SK-N-SH (cell line): ENCODE measurements around the gene NFKB2. TPM values are rescaled to one million over a fixed set of nuclear protein-coding genes. Genes with fewer than 3 reads are reported as not detected.

Experiments
- CTCF ChIA-PET: fragments of 300-600, 350-600 bp; formaldehyde crosslinking; extraction: SDS; loops from one replicate; lab custom pipeline; 2021; lab: Yijun Ruan, JAX
- POLR2A ChIA-PET: fragments of 350-600 bp; sonication (Branson Sonifier 250); formaldehyde crosslinking; extraction: SDS; loops from one replicate; lab custom pipeline; 2020; ENCODE audit warnings: antibody characterized with exemption, inconsistent platforms; lab: Yijun Ruan, JAX
- DNase-seq: peaks from one replicate; pipeline ENCODE4 v3.0.0; 2012
- H2AFZ ChIP-seq: fragments of 200-600 bp; sonication (generic); 2 replicates; pipeline ENCODE4 v1.8.1; 2016; ENCODE audit warnings: antibody characterized with exemption, mild to moderate bottlenecking, low read depth
- H3F3A ChIP-seq: fragments of 200-600 bp; sonication (generic); replicated peaks from 2 replicates; pipeline ENCODE3; 2016; ENCODE audit warnings: antibody characterized with exemption, mild to moderate bottlenecking; ENCODE audit not compliant: insufficient read depth
- H3K27ac ChIP-seq, 2 experiments: fragments of 200-500 bp in 1 of 2; fragments of 200-600 bp in 1 of 2; sonication (Bioruptor generic) in 1 of 2; sonication (generic), shearing (Covaris generic) in 1 of 2; 2 replicates each; pipeline versions ENCODE4 v1.5.1 to v1.6.1; 2014 to 2016; ENCODE audit warnings: low read depth in 2 of 2, inconsistent platforms in 1 of 2, low read length in 1 of 2, mild to moderate bottlenecking in 1 of 2, mixed read lengths in 1 of 2
- H3K27me3 ChIP-seq: fragments of 200-600 bp; sonication (generic), shearing (Covaris generic); 2 replicates; pipeline ENCODE4 v1.6.1; 2016; ENCODE audit warnings: mixed run types; ENCODE audit not compliant: insufficient read depth
- H3K36me3 ChIP-seq, 2 experiments: fragments of 200-500 bp in 1 of 2; fragments of 200-600 bp in 1 of 2; sonication (Bioruptor generic) in 1 of 2; sonication (generic) in 1 of 2; replicated peaks in 1 of 2; 2 replicates each; pipeline versions ENCODE3 to v1.5.1; 2014 to 2016; ENCODE audit warnings: low read length in 1 of 2, mild to moderate bottlenecking in 1 of 2; ENCODE audit not compliant: insufficient read depth in 2 of 2, control insufficient read depth in 1 of 2
- H3K4me1 ChIP-seq, 2 experiments: fragments of 200-500 bp in 1 of 2; fragments of 200-600 bp in 1 of 2; sonication (Bioruptor generic) in 1 of 2; sonication (generic), shearing (Covaris generic) in 1 of 2; 2 replicates each; pipeline versions ENCODE4 v1.5.1 to v1.6.1; 2014 to 2016; ENCODE audit warnings: low read depth in 1 of 2, low read length in 1 of 2, mixed run types in 1 of 2; ENCODE audit not compliant: insufficient read depth in 2 of 2, control insufficient read depth in 1 of 2
- H3K4me2 ChIP-seq: fragments of 200-600 bp; sonication (generic), shearing (Covaris generic); 2 replicates; pipeline ENCODE4 v1.6.1; 2017; ENCODE audit warnings: mixed run types
- H3K4me3 ChIP-seq, 2 experiments: fragments of 200-500 bp in 1 of 2; fragments of 200-600 bp in 1 of 2; sonication (Bioruptor generic) in 1 of 2; sonication (generic), shearing (Covaris generic) in 1 of 2; 2 replicates each; pipeline versions ENCODE4 v1.5.1 to v1.8.1; 2014 to 2016; ENCODE audit warnings: low read depth in 2 of 2, inconsistent platforms in 1 of 2, low read length in 1 of 2, mild to moderate bottlenecking in 1 of 2, mixed read lengths in 1 of 2, moderate library complexity in 1 of 2
- H3K79me2 ChIP-seq: fragments of 200-600 bp; sonication (generic); 2 replicates; pipeline ENCODE4 v1.8.1; 2017; ENCODE audit warnings: mild to moderate bottlenecking; ENCODE audit not compliant: insufficient read depth
- H3K9ac ChIP-seq: fragments of 200-600 bp; sonication (generic); 2 replicates; pipeline ENCODE4 v1.6.1; 2017; ENCODE audit warnings: mixed run types
- H3K9me2 ChIP-seq: fragments of 200-600 bp; sonication (generic); 2 replicates; pipeline ENCODE4 v1.6.1; 2017; ENCODE audit warnings: mixed run types
- H3K9me3 ChIP-seq: fragments of 200-600 bp; sonication (generic); 2 replicates; pipeline ENCODE4 v1.6.1; 2017; ENCODE audit warnings: mixed run types, mild to moderate bottlenecking, moderate library complexity
- H4K20me1 ChIP-seq: fragments of 200-600 bp; sonication (generic); 2 replicates; pipeline ENCODE4 v1.6.1; 2017; ENCODE audit warnings: mild to moderate bottlenecking, mixed run types; ENCODE audit not compliant: insufficient read depth
- EP300 ChIP-seq, 2 experiments: IDR thresholded peaks; 2 replicates each; pipeline versions ENCODE4 v1.4.0 to v1.6.1; 2012; ENCODE audit warnings: borderline replicate concordance in 1 of 2, low read depth in 1 of 2, low read length in 1 of 2
- EZH2phosphoT487 ChIP-seq: fragments of 200-600 bp; sonication (generic); IDR thresholded peaks from 2 replicates; pipeline ENCODE4 v1.6.1; 2017; ENCODE audit warnings: low read depth, mixed run types, mild to moderate bottlenecking, antibody characterized with exemption, moderate library complexity, borderline replicate concordance
- FOXM1 ChIP-seq: IDR thresholded peaks from 2 replicates; pipeline ENCODE4 v1.4.0; 2012; ENCODE audit warnings: low read depth, mild to moderate bottlenecking
- GABPA ChIP-seq: IDR thresholded peaks from 2 replicates; pipeline ENCODE4 v1.4.0; 2012; ENCODE audit warnings: low read depth, mild to moderate bottlenecking
- JUND ChIP-seq: IDR thresholded peaks from 2 replicates; pipeline ENCODE4 v1.4.0; 2012
- NRF1 ChIP-seq: IDR thresholded peaks from 2 replicates; pipeline ENCODE4 v1.6.1; 2012; ENCODE audit warnings: low read depth, mild to moderate bottlenecking, low read length
- PBX3 ChIP-seq: IDR thresholded peaks from 2 replicates; pipeline ENCODE4; 2012
- RCOR1 ChIP-seq: fragments of 150-350 bp; IDR thresholded peaks from 2 replicates; pipeline ENCODE4 v1.6.1; 2017; ENCODE audit warnings: antibody characterized with exemption, low read length
- RFX5 ChIP-seq: IDR thresholded peaks from 2 replicates; pipeline ENCODE4 v1.6.1; 2012; ENCODE audit warnings: mild to moderate bottlenecking, improper control_type of control experiment, low read length
- SIN3A ChIP-seq: IDR thresholded peaks from 2 replicates; pipeline ENCODE4 v1.6.1; 2012; ENCODE audit warnings: low read depth, mild to moderate bottlenecking, low read length, moderate library complexity, borderline replicate concordance
- TAF1 ChIP-seq: IDR thresholded peaks from 2 replicates; pipeline ENCODE4 v1.6.1; 2012; ENCODE audit warnings: low read depth, mild to moderate bottlenecking, low read length, moderate library complexity, borderline replicate concordance
- TCF12 ChIP-seq: IDR thresholded peaks from 2 replicates; pipeline ENCODE4 v1.4.0; 2012
- WGBS: methylation state at CpG from one replicate; pipeline ENCODE4 v1.1.6; 2017; ENCODE audit warnings: low lambda C conversion rate; 5-methylcytosine and 5-hydroxymethylcytosine counted together
- polyA plus RNA-seq, 3 experiments: library from polyadenylated mRNA; depleted of rRNA; stranded (reverse); fragments of >200 nt; gene quantifications; 2 replicates each; pipeline ENCODE4 v1.2.3, GENCODE V29; 2012

NFKB2 gene
- polyA plus RNA-seq, 1 of the 3 experiments (the other 2 are of a cell fraction) = 26.6 TPM

GRCh38 chr10:102358712-102359382, 36.7 kb upstream of the NFKB2 start:
- no peaks in the 10 kb centered on the region for H3K27me3 ChIP-seq
- H3K9me2 ChIP-seq = no peaks in the 10 kb centered on the region
- WGBS = 85% methylated on average over 4 of the region's 4 CpGs
- no peaks in the 10 kb centered on the region for H3K4me1 ChIP-seq
- ChIA-PET CTCF (interaction anchor here (0.5 to 21.0 kb wide), 5 partner anchors 9 to 190 kb away, joined by 3 to 824 read pairs (median 4); partner anchors contain the start of genes ELOVL3 and PITX3), POLR2A (no interaction called here)
- H2AFZ ChIP-seq = no peak overlapping the region
- no peaks in the 10 kb centered on the region for H3K9me3 ChIP-seq
- peaks cover 10% of the 10 kb centered on the region; the same call in 1 of the 2 replicates for H4K20me1 ChIP-seq
- no peak overlapping the region for H3K9ac ChIP-seq
- H3K36me3 ChIP-seq = peaks cover 47 to 66% of the 10 kb centered on the region in 2 experiments
- no peak overlapping the region for H3K4me2 ChIP-seq
- H3K4me3 ChIP-seq = no peak overlapping the region
- no peak for DNase-seq
- H3F3A ChIP-seq = no peaks in the 10 kb centered on the region
- H3K79me2 ChIP-seq = no peaks in the 10 kb centered on the region
- TF ChIP-seq EZH2phosphoT487 (no peak), PBX3 (no peak), GABPA (no peak), EP300 (IDR thresholded peaks at IDR 0.05; ENCODE audit: borderline replicate concordance in 1 of 2, low read depth in 1 of 2, low read length in 1 of 2) (no peak), FOXM1 (no peak), JUND (no peak), NRF1 (no peak), TAF1 (no peak), RFX5 (no peak), RCOR1 (no peak)
- no peak overlapping the region for H3K27ac ChIP-seq

- H3K4me2 ChIP-seq = no peak overlapping the region
- H4K20me1 ChIP-seq = peaks cover 4% of the 10 kb centered on the region; the same call in 1 of the 2 replicates
- H3K4me3 ChIP-seq = no peak overlapping the region
- H3K36me3 ChIP-seq = peaks cover 72 to 75% of the 10 kb centered on the region in 2 experiments
- 100% methylated on average over 1 of the region's 1 CpG for WGBS
- no peak overlapping the region for H3K9ac ChIP-seq
- no peaks in the 10 kb centered on the region for H3K9me2 ChIP-seq
- H3K9me3 ChIP-seq = no peaks in the 10 kb centered on the region
- no peaks in the 10 kb centered on the region for H3K79me2 ChIP-seq
- TF ChIP-seq TAF1 = no peak
- no peak for TF ChIP-seq RCOR1
- TF ChIP-seq SIN3A = no peak
- no peak for TF ChIP-seq TCF12
- DNase-seq = no peak
- no peak overlapping the region for H2AFZ ChIP-seq
- H3K27ac ChIP-seq = no peak overlapping the region
- no peaks in the 10 kb centered on the region for H3K4me1 ChIP-seq
- H3F3A ChIP-seq = no peaks in the 10 kb centered on the region
- POLR2A ChIA-PET = no interaction called here
- no peaks in the 10 kb centered on the region for H3K27me3 ChIP-seq
- CTCF ChIA-PET = interaction anchor here (1.0 to 8.0 kb wide), 2 partner anchors 16 to 137 kb away, joined by 3 to 64 read pairs; no protein-coding TSS in a partner anchor
These were observed 28.1 kb upstream of the NFKB2 start for GRCh38 chr10:102367441-102367840.
